HL-60/S4 (cell line): ENCODE measurements around the gene TTC34.

Source experiments
- in situ Hi-C: fragments of 300-500 bp; cut with MboI; formaldehyde crosslinking; loops from 2 replicates; pipeline ENCODE4 v1.14.3; 2022; ENCODE audit warnings: low sequenced_read_pairs

Gene TTC34

DNA sequence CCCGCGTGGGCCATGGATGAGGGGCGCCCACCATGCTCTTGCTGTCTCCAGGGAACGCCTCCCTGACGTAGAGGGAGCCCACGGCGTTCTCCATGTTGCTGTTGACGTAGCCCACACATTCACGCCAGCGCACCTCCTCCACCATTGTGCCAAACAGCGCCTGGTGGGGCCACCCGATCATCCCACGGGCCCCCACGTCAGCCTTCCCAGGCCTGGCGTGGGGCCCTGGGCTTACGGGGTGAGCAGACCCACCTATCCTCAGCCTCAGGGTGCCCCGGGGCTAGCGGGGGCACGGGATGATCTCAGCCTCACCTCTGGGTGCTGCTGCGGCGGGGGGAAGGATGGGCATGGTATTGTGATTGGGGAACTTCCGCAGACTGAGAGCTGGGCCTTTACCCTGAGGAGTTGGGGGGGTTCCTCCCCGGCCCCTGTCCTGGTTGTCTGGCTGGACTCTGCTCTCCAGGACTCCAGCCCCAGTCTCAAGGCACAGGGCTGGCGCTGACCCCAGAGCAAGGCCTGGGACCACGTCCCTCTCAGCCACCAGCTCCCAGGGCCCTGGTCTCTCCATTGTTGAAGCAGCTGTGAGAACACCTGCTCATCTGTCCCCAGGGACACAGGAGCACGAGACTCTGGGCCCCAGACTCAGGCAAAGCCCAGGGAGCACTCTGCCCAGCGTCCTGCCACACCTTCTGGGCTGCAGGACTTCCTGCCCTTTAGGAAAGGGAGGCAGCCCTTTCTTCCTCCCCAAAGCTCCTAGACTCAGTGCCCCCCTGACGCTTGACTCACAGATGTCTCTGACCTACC is 204.8 kb downstream of the TTC34 start:
- in situ Hi-C loops: no loop called here

DNA sequence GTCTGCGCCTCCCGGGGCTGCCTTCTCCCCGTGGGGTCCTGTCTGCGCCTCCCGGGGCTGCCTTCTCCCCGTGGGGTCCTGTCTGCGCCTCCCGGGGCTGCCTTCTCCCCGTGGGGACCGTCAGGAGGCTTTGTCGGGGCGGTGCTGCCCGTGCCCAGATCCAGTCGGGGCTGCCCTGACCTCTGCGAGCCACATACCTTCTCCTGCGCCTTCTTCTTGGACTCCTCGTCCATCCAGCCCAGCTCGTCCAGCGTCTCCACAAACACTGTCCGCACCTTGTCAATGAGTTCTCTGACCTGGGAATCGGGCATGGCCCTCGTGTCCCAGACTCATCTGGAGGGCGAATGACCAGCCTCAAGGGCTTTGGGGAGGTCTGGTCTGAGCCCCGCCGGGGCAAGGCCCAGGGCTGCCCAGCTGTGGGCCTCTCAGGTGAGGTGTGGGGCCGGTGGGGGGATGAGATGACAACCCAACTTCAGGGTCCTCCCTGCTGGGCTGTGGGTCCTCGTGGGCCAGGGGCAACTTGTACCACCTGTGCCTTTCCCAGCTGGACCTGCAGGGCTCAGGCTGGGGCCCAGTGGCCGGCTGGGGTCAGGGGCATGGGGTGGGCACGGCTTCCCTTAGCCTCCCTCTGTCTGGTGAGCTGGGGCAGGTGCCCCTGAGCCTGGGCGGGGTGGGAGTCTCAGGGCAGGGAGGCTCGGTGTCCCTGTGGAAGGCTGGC is 205.5 kb downstream of the TTC34 start:
- in situ Hi-C loops: no loop called here

DNA sequence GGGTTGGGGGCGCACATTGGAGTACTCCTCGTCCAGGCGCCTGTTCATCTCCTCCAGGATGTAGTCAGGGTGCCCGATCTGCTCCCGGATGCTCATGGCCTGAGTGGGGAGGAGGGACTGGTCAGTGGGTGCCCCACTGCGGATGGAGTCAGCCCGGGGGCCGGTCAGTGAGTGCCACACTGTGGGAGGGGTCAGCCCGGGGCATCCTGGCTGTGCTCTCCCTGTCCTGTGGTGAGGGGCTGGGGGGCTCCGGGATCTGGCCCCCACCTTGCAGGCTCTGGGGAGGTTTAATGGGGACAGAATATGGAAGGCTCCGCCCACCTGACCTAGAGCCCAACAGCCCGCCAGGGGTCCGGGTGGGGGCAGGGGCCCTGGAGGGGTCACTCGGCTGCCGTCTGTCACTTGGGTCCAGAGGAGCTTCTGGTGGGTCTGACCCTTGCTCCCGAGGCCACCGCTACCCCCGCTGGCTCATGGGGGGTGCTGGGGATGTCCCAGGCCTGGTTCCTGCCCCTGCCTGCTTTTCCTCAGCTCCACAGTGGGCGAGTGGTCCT is 206.2 kb downstream of the TTC34 start:
- in situ Hi-C loops: no loop called here

DNA sequence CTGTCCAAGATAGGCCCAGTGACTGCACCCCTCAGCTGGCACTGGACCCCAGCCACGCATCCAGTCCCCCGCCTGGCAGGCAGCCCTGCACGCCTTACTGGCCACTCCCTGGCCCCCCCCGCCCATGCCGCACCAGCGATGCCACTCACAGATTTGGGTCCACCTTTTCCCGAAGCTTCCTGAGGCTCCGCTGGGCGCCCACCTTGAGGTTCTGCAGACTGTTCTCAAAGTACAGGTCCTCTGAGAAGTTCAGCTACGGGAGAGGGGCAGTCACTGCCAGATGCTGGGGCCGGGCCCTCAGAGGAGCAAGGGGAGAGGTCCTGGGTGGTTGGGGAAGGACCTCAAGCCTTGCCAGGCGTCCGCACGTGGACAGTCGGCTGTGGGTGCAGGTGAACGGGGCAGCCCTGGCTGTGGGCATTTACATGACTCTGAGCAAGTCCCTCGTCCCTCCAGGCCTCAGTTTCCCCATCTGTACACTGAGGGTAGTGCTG is 206.8 kb downstream of the TTC34 start:
- in situ Hi-C loops: no loop called here

DNA sequence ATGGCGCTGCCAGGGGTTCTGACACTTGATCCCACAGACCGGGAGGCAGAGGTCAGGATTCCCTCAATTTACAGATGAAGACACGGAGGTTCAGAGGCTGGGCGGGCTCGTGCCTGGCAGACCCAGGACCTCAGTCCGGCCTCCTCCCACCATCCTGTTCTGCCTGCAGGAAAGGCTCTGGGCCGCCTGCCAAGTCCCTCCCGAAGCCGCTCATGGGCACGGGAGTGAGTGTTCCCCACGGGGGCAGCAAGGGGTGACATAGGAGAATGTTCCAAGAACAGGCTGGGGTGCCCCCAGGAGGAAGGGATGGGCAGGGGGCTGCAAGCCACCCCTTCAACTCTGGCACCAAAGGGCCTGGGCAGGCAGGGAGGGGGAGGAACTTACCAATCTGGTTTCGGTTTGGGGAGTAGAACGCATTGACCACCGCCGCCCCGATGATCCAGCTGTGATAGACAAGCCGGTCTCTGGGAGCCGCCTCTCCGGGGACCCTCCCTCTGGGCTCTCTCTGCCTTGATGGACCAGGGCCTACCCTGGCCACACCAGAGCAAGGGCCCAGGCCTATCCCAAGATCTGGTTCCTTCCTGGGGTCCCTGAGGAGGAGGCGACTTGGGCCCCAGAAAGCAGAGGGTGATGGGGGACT is 207.4 kb downstream of the TTC34 start:
- in situ Hi-C loops: no loop called here

DNA sequence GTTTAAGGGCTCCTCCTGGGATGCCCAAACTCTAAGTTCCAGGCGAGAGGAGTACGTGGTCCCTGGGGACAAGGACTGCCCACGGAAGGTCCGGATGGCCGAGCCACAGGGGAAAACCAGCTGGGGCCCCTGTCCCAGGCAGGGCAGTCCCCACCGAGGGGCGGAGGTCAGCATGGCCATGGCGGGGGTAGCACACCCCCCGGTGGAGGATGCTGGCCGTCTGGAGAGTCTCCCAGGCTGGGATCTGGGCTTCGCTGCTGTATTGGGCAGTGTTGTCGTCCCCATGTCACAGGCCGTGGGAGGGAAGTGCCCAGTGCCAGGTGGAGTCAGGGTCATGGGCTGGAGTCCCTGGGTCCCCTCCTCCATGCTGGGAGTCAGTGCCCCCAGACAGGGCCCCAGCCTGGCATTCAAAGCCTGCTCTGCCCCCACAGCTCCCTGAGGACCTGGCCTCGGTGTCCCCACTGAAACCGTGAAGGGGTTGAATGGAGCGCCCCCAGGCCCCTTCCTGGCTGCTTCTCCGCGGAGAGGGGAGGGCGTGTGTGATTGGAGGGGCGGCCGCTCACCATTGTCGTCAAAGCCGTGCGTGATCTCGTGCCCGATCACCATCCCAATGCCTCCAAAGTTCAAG is 208.1 kb downstream of the TTC34 start:
- in situ Hi-C loops: no loop called here

DNA sequence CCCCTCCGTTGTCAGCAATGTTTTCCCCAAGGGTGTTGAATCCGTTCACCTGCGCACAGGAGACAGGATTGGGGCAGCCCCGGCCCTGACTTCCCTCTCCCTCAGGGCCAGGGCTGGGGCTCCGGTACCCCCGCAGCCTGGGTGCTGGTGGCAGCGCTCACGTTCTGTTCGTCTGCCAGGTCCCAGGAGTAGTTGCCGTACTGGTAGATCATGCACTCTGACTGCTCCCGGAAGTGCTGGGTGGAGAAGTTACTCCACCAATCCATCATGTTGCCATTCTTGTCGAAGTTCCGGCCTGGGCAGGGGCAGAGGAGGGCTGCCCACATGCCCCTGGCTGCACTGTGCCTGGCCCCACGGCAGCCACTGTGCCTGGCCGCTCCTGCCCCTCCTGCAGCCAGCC is 208.8 kb downstream of the TTC34 start:
- in situ Hi-C loops: no loop called here

DNA sequence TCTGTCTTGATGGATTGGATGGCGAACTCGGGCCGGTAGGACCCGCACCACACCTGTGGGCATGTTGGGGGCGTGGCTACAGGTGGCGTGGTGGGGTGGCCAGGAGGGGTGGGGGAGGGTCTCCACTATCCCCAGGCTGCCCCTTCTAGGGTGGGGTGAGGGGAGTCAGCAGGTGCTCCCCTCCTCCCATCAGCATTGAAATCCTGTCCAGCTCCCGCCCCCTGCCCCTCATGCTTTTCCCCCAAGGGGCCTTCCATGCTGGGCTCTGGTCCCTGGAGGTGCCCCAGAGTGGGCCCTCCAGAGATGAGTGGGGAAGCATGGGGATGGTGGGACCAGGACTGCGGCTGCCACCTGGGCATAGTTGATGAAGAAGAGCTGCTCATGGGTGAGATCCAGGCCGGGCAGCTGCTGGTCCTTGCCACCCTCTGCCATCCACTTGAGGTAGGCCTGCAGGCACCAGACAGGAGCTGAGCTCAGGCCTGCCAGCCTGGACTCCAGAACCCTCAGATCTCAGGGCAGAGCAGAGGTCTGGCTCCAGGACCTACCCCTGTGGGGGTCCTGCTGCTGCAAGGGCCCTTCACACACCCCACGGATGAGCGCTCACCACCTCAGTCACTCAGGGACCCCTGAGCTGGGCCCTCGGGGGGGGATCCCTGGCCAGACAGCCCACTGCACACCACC is 209.8 kb downstream of the TTC34 start:
- in situ Hi-C loops: no loop called here

DNA sequence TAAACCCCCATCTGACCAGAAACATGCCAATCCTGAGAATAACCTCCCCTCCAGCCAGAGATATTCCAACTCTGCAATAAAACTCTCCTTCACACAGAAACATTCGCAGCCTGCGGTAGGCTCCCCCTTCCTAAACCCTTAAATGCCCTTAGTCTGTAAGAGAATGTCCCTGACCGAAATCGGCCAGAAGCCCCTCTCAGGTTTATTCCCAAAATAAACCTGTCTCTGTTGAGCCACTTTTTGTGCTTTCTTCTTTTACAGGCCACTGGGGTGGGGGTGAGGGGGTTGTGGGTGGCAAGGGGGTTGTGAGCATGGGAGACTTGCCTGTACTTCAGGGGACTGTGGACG is 210.3 kb downstream of the TTC34 start:
- in situ Hi-C loops: no loop called here

DNA sequence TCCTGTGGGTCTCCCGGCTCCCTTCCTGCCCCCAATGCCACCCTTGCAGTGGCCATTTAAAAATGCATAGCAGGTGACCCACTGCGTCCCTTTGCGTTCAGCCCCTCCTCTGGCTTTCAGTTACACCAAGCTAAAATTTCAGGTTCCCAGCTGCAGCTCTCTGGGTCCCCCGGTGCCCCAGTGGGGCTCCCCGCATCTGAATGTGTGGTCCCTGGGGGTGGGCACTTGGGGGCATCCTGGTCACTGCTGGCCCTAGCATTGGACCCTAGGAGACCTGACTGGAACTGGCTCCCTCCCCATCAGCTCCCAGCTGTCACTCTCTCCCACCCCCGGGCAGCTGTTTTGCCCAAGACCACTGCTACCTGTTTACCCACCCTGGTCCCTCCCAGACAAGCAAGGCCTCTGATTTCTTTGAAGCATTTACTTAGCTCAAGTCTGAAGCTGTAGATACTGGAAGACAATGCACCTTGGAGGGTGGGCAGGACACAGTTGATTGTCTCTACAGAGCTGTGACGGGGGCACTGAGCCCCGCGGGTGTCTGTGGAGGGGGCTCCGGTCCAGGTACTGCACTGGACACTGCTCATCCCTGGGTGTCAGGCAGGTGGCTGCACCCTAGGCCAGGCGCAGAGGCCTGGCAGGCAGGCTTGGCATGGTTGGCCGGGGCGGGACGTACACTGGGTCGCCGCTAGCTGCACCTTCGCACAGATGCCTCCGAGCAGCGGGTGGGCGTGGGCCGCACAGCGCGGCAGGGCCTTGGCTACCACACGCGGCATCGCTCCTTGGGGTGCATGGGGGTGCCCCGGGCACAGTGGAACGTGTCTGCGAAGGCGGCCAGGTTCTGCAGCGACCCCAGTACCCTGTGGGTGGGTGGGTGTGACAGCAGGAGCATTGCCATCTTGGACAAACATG is 211.0 kb downstream of the TTC34 start:
- in situ Hi-C loops: no loop called here

DNA sequence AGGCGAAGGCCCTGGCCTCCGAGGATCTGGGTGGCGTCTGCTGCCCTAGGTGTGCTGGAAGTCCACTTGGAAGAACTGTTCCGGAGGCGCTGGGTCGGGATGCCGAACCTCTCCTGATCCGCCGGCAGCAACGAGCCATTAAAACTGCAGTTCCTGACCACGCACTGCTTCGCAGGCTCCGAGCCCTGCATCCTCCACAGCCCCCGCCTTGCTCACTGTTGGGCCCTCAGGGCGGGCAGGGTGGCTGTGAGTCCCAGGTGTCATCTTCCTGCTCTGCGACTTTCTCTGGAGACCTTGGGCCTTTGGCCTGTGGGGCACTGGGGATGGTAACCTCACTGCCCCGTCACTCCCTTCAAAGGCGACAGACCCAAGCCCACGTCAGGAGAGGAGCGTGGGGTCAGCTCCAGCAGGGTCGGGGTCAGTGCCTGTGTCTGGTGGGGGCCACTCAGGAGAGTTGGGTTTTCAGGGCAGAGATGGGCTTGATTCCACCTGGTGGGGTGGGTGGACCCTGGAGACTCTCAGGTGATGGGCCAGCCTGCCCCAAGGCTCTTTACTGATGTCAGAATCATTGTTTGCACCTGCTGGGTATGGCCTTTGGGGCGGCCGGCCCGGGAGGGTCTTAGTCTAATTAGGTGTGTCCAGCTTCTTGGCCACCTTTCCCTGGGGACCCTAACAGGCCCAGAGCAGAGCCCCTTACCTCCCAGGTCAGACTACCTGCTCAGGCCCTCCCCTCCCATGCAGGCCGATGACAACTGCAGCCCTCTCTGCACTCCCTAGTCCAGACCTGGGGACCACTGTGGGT is 211.9 kb downstream of the TTC34 start:
- in situ Hi-C loops: no loop called here

DNA sequence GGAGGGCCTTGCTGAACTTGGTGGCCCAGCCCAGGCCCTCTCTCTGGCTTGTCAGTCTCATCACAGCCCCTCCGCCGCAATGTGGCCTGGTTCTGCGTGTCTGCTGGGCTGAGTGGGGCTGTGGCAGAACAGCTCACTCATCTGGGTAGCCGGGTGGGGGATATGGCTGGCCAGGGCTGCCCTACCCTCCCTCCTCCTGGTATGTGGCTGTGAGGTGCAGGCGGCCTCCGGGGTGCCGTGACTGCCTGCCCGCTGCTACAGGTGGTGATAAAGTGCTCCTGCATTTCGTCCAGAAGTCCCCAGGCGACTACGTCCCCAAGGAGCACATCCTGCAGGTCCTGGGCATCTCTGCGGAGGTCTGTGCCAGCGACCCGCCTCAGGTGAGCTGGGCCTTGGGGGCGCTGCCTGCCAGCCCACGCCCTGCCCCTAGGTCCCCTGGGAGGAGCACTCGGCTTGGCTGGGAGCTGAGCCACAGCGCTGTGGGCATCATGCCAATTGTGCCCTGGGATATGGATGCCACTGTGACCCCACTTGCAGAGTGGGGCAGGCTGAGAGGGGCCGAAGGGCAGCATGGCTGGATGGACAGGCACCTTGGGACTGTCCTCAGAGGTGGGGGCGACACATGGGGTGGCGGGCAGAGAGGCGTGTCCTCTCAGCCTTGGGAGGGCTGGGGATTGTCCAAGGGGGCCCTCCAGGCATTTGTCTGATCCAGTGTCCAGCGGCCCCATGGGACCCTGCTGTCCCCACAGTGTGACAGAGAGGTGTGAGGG is 212.6 kb downstream of the TTC34 start:
- in situ Hi-C loops: no loop called here

DNA sequence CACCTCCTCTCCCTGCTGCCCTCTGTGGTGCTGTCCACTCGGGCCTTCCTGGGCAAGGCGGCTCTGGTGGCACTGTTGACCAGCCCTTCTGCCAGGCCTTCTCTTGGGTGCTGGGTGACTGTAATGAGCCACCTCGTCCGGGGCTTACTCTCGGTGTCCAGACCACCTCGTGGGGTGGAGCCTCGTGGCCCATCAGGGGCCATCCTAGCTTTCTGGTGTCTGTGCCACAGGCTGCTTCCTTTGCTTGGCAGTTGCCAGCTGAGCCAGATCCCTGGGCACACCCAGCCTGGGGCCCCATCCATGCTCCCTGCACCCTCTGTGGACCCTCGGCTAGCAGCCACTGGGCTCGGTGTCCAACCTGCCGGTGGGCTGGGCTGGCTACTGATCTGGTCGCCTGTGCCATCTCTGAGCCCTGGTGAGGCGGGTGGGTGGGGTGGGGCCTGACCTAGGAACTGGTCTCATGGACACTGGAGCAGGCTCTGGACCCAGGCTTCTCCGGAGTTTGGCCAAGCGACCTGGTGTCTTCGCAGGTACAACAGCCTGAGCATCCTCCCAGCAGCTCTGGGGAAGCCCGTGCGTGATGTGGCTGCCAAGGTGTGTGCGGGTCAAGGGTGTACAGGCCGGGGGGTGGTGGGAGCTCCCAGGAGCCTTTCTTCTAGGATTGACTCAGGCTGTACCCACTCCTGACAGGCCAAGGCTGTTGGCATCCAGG is 213.5 kb downstream of the TTC34 start:
- in situ Hi-C loops: no loop called here

DNA sequence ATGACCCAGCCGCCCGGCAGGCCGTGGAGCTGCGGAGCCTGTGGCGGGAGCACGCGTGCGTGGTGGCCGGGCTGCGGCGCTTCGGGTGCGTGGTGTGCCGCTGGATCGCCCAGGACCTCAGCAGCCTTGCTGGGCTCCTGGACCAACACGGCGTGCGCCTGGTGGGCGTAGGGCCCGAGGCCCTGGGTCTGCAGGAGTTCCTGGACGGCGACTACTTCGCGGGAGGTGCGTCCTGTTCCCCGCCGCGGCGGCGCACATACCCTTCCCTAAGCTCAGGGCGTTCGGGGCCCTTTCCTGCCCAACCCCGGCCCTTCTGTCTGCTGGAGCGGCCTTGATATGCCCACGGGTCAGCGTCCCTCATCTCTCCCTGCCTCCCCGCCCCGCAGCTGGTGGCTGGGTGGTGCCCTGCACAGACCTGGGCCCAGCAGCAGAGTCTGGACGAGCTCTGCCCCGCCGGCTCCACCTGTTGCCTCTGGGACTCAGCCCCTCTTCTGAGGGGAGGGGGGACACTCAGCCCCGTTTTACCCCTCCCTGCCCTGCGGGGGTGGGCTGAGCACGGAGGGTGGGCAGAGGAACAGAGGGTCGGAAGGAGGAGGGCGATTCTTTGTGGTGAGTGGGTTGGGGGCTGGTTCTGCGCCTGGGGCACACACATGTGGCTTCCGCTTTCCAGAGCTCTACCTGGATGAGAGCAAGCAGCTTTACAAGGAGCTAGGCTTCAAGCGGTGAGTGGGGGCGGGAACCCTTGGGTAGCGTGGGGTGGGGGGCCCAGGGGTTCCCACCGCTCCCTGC is 214.2 kb downstream of the TTC34 start:
- in situ Hi-C loops: no loop called here

DNA sequence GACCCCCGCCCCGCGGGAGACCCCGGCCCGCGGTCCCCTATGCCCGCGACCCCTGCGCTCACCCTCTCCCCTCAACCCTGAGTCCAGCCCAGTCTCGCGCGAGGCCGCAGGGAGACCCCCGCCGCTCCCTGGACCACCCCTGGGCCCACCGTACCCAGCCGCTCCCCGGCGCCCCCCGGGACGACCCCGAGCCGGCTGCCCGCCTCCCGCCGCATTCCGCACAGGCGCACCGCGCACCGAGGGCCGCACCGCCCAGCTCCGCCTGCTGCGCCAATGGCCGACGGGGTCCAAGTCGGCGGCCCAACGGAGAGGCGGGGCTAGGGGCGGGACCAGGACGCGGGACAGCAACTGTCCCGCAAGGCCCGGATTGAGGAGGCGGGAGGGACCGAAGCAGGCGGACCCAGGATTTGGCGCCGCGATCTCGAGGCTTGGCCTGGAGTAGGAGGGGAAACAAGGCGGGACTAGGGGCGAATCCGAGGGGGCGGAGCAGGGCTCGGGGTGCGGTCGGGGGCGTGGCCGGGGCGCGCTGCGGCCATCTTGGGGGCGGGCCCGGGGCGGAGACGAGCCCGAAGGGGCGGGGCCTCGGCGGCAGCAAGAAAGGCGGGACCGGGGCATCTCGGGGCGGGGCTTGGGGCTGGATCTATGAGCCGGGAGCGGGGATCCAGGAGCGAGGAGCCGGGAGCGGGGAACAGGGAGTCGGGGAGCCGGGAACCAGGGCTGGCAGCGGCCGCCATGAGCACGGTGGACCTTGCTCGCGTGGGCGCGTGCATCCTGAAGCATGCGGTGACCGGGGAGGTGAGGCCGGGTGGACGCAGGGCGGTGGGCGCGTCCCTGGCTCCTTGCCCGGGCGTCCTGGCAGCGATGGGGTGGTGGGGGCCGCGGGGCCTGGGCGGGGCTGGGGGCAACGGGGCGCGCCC is 215.1 kb downstream of the TTC34 start, which contains the start of gene PRXL2B:
Gene PRXL2B, plus strand, starts transcription at position 624 of the 917 bp plus-strand sequence. Its CDS starts 109 bp downstream, at position 733.
- in situ Hi-C loops: no loop called here
